LNCaP clone FGC (cell line): ENCODE results near the gene DDX17.

Source experiments
- DNase-seq: peaks from one replicate; pipeline ENCODE4 v3.0.0-alpha.2; 2011; ENCODE audit warnings: low read depth
- H3K4me3 ChIP-seq: 2 replicates; pipeline ENCODE4 v1.5.1; 2011; ENCODE audit warnings: mild to moderate bottlenecking, low read depth, low read length, control low read depth
- TF ChIP-seq, protein P1 (sequence below): IDR thresholded peaks from 2 replicates; pipeline ENCODE4 v1.5.1; 2012; ENCODE audit warnings: mild to moderate bottlenecking; ENCODE audit not compliant: control insufficient read depth, insufficient read depth; ENCODE audit errors: extremely low read depth

Gene DDX17

DNA sequence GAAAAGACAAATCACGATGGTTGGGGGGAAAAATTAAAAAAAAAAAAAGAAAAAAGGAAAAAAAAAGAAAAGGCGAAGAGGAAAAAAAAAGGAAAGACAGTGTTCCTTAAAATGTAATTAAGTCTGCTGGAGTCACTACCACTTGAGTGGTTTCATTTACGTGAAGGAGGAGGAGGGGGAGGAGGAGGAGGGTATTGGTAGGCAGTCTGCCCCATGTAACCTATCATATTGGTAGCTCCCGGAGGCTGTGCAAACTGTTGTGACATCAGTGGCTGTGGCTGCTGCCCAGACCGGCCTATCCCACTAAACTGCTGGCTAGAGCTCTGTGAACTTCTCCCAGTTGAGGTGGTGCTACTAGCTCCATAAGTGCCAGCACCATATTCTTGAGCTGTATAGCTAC lies 20.3 kb downstream of the DDX17 start:
- DNase-seq: no peak
- TF ChIP-seq, protein P1, sequence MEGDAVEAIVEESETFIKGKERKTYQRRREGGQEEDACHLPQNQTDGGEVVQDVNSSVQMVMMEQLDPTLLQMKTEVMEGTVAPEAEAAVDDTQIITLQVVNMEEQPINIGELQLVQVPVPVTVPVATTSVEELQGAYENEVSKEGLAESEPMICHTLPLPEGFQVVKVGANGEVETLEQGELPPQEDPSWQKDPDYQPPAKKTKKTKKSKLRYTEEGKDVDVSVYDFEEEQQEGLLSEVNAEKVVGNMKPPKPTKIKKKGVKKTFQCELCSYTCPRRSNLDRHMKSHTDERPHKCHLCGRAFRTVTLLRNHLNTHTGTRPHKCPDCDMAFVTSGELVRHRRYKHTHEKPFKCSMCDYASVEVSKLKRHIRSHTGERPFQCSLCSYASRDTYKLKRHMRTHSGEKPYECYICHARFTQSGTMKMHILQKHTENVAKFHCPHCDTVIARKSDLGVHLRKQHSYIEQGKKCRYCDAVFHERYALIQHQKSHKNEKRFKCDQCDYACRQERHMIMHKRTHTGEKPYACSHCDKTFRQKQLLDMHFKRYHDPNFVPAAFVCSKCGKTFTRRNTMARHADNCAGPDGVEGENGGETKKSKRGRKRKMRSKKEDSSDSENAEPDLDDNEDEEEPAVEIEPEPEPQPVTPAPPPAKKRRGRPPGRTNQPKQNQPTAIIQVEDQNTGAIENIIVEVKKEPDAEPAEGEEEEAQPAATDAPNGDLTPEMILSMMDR: no peak
- H3K4me3 ChIP-seq: no peak overlapping the region

GRCh38 chr22:38484244-38484643 lies 21.9 kb downstream of the DDX17 start:
- no peak overlapping the region for H3K4me3 ChIP-seq
- no peak for DNase-seq
- TF ChIP-seq, protein P1: no peak

DNA sequence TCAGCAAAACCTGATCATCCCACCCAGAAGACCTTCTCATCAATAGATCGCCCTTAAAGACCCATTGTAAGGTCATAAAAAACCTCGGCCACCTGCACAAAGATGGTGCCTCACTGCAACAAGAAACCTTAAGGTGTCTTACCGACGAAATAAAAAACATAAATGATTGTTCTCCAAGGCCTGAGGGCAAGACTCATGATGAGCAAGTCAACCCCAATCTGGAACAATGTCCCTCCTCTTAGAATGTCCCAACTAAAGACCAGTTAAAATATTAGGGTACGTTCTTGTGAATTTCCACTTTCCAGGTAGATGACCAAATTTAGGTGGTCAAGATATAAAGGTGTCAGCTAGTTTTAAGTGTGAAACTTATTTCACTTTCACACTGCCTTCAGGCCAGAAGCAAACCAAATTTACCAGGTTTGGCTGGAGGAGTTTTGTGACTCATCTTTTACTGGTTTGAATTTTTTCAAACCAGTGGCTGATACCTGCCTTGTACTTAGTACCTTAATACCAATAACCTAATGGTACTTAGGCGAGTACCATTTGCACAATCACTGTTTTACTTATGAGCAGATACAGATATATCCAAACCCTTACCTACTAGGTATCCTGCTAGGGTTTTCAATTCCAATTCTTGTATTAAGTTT lies 23.3 kb downstream of the DDX17 start:
- no peak for DNase-seq
- no peak overlapping the region for H3K4me3 ChIP-seq
- TF ChIP-seq, protein P1: no peak

- H3K4me3 ChIP-seq: no peak overlapping the region
- TF ChIP-seq, protein P1: no peak
Measured at GRCh38 chr22:38481871-38482332, 24.2 kb downstream of the DDX17 start.

DNA sequence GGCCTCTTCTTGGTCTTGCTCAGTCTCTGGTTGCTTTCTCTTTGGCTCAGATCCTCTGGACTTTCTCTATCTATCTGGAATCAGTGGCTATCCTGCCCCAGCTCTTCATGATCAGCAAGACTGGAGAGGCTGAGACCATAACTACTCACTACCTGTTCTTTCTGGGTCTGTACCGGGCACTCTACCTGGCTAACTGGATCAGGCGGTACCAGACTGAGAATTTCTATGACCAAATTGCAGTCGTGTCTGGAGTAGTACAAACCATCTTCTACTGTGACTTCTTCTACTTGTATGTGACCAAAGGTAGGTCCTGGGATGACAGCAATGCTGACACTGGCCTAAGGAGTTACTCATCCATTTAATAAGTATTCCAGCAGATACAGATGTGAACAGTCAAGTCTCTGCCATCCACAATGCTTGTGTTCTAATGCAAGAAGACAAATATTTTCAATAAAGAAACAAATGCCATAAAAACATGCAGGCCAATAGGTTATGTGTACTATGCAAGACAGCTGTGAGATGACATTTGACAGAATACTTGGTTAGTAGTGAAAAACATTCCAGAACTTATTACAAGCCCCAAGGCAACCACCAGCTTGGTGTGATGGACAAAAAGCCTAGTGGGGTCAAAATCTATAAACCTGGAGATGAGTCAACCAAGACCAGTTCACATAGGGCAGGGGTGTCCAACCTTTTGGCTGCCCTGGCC lies 24.8 kb downstream of the DDX17 start:
- no peak overlapping the region for H3K4me3 ChIP-seq
- no peak for DNase-seq
- TF ChIP-seq, protein P1: no peak

More at GRCh38 chr22:38481871-38482332, 24.2 kb downstream of the DDX17 start:
- no peak for DNase-seq

- no peak overlapping the region for H3K4me3 ChIP-seq
- TF ChIP-seq, protein P1: no peak
- DNase-seq: no peak
Measured at GRCh38 chr22:38479096-38479837, 26.8 kb downstream of the DDX17 start.
